ENCODE data around the gene NWD2.
"Not testable (repeated sequence)": the region's sequence is repeated elsewhere in the genome, so short reads cannot be mapped to it uniquely, and the experiment has no call there.

The NWD2 gene

GRCh38 chr4:37490391-37491347 lies 246.1 kb downstream of the NWD2 start:
- no peak for DNase-seq

- not testable (repeated sequence) for DNase-seq
Measured at GRCh38 chr4:37495353-37495752, 250.8 kb downstream of the NWD2 start.

Data from anterior cingulate cortex (tissue), 58 donors.